ENCODE measurements around the gene ZNF740.
A peak's percentile ranks its signal among the peaks of the same experiment; 100 is the strongest.

The ZNF740 gene, protein sequence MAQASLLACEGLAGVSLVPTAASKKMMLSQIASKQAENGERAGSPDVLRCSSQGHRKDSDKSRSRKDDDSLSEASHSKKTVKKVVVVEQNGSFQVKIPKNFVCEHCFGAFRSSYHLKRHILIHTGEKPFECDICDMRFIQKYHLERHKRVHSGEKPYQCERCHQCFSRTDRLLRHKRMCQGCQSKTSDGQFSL

DNA sequence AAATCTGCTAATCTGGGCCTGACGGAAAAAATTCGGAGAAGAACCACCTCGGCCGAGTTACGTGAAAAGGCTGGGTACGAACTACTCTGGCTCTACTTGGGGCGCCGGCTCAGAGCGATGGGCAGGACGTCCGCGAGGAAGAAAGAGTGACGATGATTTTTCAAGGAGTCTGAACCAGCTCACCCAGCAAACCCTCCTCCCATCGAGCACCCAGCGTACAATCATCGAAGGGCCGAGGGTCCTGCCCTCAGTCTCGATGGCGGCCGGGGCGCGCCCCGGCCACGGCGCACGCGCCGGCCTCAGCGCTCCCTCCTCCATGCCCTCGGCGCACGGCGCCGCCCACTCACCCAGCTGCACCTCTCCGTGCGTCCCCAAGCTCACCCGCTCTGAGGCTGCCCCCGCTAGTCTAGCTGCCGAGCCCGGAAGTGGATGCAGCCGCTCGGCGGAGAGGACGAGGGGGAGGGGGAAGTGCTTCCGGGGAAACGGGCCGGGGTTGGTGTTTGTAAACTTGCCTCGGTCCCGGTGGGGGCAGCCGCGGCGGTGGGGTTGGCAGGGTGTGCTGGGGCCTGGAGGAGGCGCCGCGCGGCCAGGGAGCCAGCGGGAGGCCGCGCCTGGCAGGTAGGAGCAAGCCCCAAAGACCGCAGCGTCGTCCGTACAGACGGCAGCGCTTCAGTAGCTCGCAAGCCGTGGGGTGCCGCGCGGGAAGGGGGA, at the start of gene ZNF740, which contains the start of gene CSAD:
ZNF740 (plus strand) TSS at position 503 of the 711 bp plus-strand sequence. CDS start 1,262 bp downstream, outside the sequence.
CSAD (minus strand) TSS at position 706 of the 711 bp plus-strand sequence. CDS start 7,455 bp downstream, outside the sequence.
- peaks cover 6% of the 10 kb centered on the region for H3K36me3 ChIP-seq (ENCODE audit: control insufficient read depth, insufficient read depth, low read length)
- H3K27me3 ChIP-seq (replicated peaks; ENCODE audit: control insufficient read depth, insufficient read depth, low read length): no peaks in the 10 kb centered on the region
- TF ChIP-seq, protein P1, sequence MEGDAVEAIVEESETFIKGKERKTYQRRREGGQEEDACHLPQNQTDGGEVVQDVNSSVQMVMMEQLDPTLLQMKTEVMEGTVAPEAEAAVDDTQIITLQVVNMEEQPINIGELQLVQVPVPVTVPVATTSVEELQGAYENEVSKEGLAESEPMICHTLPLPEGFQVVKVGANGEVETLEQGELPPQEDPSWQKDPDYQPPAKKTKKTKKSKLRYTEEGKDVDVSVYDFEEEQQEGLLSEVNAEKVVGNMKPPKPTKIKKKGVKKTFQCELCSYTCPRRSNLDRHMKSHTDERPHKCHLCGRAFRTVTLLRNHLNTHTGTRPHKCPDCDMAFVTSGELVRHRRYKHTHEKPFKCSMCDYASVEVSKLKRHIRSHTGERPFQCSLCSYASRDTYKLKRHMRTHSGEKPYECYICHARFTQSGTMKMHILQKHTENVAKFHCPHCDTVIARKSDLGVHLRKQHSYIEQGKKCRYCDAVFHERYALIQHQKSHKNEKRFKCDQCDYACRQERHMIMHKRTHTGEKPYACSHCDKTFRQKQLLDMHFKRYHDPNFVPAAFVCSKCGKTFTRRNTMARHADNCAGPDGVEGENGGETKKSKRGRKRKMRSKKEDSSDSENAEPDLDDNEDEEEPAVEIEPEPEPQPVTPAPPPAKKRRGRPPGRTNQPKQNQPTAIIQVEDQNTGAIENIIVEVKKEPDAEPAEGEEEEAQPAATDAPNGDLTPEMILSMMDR (IDR thresholded peaks at IDR 0.05; ENCODE audit: insufficient read depth, low read length, poor library complexity, severe bottlenecking): no peak
- H3K4me3 ChIP-seq (replicated peaks; ENCODE audit: low read depth, low read length): peak within 1 kb of the TSS; percentile 79
- peak; percentile 99 for DNase-seq (ENCODE audit: extremely low read depth, insufficient read length)

DNA sequence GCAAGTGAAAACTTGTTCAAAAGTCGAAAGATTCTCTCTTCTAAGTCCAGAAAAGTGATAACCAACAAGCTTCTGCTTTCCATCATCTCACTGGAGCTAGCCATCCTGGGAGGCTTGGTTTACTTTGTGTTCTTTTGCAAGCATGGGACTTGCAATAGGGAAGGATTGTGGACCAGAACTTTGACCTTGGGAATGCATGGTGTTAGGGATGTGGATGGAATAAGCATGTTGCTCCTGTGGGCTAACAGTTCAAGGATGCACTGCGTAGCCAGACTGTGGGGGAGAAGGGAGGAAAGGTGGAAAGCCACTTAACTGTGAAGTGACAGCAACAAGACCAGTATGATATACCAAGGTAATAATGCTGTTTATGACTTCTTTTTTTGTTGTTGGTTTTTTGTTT, 48.7 kb upstream of the ZNF740 start:
- Histone ChIP-seq H3K27me3 (replicated peaks; ENCODE audit: control insufficient read depth, insufficient read depth, low read length) (no peaks in the 10 kb centered on the region), H3K4me3 (replicated peaks; ENCODE audit: low read depth, low read length) (no peak overlapping the region), H3K36me3 (ENCODE audit: control insufficient read depth, insufficient read depth, low read length) (no peaks in the 10 kb centered on the region)
- TF ChIP-seq, protein P1 (IDR thresholded peaks at IDR 0.05; ENCODE audit: insufficient read depth, low read length, poor library complexity, severe bottlenecking): no peak
- no peak for DNase-seq (ENCODE audit: extremely low read depth, insufficient read length)

DNA sequence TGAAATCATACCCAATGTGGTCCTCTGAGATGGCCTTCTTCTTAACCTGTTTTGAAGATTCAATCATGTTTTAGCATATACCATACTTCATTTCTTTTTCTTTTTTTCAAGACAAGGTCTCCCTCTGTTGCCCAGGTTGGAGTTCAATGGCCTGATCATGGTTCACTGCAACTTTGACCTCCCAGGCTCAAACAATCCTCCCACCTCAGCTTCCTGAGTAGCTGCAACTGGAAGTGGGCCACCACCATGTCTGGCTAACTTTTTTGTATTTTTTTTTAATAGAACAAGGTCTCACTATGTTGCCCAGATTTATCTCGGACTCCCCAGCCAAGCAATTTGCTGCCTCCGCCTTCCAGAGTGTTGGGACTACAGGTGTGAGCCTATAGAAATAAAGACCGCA, 46.8 kb upstream of the ZNF740 start:
- no peaks in the 10 kb centered on the region for H3K36me3 ChIP-seq (ENCODE audit: control insufficient read depth, insufficient read depth, low read length)
- H3K27me3 ChIP-seq (replicated peaks; ENCODE audit: control insufficient read depth, insufficient read depth, low read length): no peaks in the 10 kb centered on the region
- H3K4me3 ChIP-seq (replicated peaks; ENCODE audit: low read depth, low read length): no peak overlapping the region
- no peak for DNase-seq (ENCODE audit: extremely low read depth, insufficient read length)
- TF ChIP-seq, protein P1 (IDR thresholded peaks at IDR 0.05; ENCODE audit: insufficient read depth, low read length, poor library complexity, severe bottlenecking): no peak

DNA sequence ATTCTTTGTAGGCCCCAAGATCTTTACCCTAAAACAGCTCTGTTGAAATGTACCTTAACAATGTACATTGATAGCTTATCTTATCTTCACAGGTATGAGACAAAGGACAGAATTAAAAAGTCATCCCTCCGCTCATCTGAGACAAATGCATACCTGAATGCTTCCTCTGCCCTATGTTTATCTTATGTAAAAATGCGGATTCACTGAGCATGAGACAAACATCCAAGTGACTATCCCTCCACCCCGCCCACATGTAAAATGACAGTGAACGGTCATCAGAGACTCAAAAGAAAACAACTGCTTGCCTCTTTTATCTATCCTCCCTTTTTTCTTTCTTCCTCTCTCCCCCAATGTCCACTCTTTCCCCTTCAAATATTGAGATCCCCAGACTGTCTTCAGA, 37.2 kb upstream of the ZNF740 start:
- TF ChIP-seq, protein P1 (IDR thresholded peaks at IDR 0.05; ENCODE audit: insufficient read depth, low read length, poor library complexity, severe bottlenecking): no peak
- no peaks in the 10 kb centered on the region for H3K36me3 ChIP-seq (ENCODE audit: control insufficient read depth, insufficient read depth, low read length)
- H3K4me3 ChIP-seq (replicated peaks; ENCODE audit: low read depth, low read length): no peak overlapping the region
- no peaks in the 10 kb centered on the region for H3K27me3 ChIP-seq (replicated peaks; ENCODE audit: control insufficient read depth, insufficient read depth, low read length)
- no peak for DNase-seq (ENCODE audit: extremely low read depth, insufficient read length)

DNA sequence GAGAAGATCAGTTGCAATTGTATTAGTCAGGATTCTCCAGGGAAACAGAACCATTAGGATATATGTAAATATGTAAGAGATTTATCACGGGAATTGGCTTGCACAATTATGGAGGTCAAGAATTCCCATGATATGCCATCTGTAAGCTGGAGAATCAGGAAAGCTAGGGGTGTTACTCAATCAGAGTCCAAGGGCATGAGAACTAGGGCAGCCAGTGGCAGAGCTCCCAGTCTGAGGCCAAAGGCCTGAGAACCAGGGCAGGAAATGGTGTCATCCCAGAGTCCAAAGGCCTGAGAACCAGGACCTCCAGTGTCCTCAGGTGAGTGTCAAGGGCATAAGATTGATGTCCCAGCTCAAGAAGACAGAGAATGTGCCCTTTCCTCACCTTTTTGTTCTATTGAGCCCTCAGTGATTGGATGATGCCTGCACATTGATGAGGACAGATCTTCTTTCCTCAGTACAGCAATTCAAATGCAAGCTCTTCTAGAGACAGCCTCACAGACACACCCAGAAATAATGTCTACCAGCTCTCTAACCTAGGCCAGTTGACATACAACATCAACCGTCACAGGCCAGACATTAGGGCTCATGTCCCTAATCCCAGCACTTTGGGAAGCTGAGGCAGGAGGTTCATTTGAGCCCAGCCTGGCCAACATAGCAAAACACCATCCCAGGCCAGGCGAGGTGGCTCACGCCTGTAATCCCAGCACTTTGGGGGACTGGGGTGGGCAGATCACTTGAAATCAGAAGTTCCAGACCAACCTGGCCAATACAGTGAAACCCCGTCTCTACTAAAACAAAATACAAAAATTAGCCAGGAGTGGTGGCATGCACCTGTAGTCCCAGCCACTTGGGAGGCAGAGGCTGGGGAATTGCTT, 34.9 kb upstream of the ZNF740 start:
- no peaks in the 10 kb centered on the region for H3K27me3 ChIP-seq (replicated peaks; ENCODE audit: control insufficient read depth, insufficient read depth, low read length)
- TF ChIP-seq, protein P1 (IDR thresholded peaks at IDR 0.05; ENCODE audit: insufficient read depth, low read length, poor library complexity, severe bottlenecking): no peak
- DNase-seq (ENCODE audit: extremely low read depth, insufficient read length): no peak
- H3K4me3 ChIP-seq (replicated peaks; ENCODE audit: low read depth, low read length): no peak overlapping the region
- H3K36me3 ChIP-seq (ENCODE audit: control insufficient read depth, insufficient read depth, low read length): no peaks in the 10 kb centered on the region

All from GM06990 (cell line).